COLO668 (cell line): ENCODE data around the gene TSPAN14.
"Not testable (repeated sequence)": the region's sequence is repeated elsewhere in the genome, so short reads cannot be mapped to it uniquely, and the experiment has no call there.

Experiments
- DNase-seq: peaks from one replicate; lab custom pipeline; 2025; ENCODE audit not compliant: unreplicated experiment; lab: John Stamatoyannopoulos, UW

TSPAN14 gene

DNA sequence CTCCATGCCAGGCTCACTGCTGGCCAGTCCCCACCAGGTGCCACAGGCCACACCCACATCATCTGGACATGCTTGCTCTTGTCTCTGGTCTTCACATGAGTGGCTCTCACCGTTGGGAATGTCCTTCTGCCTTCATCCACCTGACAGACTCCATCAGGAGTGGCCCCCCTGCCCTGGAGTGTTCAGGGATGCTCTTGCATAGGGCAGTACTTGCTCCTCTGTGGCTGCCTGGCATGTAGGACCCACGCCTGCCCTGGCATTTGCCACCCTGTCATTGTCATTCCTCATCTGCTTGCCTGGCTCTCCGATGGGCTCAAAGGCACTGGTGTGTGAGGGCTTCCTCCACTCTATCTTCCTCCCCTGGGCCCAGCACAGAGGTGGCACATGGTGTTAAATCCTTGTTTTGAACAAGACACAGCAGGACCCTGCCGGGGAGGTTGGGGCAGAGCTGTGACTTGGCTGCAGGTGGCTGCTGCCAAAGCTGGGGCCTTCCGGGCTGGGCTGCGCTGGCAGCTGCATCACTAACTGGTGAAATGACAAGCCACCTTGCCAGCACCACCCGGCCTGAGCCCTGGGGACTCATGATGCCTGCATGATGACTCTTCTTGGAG is 85.4 kb downstream of the TSPAN14 start:
- DNase-seq, result no peak

DNA sequence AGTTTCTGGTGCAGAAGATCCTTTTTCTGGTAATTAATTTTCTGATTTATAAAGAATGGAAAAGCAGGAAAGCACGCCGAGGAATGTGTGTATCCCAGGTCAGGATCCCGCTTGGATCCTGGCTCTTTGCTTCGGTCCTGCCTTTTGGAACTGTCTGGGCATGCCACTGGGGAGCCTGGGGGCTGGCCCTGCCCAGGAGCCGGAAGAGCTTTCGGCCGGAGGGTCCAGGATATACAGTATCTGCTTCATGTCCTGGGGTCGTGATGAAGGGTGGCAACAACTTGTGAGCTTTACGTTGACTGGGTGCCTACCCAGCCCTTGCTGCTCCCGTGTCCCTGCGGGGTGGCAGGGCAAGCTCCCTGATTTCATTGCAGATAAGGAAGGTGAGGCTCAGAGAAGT is 86.0 kb downstream of the TSPAN14 start:
- no peak for DNase-seq

DNA sequence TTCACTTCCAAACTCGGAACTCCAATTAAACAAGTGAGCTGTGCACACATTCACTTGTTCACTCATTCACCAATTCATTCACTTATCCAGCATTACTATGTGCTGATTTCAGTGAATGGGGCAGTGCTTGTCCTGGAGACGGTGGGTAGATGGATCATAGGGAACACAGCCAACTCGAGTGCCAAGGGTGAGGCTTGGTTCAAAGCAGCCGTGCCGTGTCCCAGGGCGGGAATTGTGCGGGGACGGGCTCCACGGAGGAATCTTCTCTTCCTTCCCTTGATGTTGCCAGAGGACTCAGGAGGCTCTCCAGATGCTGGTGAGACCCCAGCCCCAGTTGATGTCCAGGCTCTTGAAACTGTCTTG is 86.5 kb downstream of the TSPAN14 start:
- DNase-seq, result no peak

DNA sequence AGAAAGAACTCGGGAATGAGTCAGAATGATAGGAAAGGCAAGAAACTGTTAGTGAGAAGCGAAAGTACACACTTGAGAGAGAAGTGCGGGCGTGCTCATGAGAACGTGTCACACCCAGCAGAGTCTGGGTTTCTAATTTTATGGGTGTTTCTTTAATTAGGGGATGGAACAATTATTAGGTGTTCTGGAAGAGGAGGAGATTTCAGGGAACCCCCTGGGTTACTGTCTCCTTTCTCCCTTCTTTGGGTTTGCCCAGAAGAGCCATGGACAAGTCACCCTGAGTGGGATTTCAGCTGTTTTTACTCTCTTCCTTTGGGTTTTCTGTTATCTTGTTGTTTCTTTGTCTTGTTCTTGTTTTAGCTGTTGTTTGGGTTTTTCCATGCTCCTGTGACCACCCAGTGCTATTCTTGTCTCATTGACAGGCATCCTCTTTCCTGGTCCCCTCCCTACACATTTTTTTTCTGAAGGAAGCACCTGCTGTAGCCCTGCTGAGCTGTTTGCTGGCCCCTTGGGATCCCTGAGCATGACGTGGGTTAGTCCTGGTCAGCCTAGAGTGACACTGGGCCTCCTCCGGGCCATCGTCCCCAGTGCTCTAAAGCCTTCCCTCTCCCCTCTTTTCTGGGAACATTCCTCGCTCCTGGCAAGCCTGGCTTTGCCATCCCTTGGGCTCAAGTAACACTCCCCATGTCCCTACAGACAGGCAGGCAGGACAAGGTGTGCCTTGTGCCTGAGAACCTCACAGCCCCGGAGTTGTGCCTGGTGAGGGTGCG is 87.1 kb downstream of the TSPAN14 start:
- DNase-seq, result no peak

DNA sequence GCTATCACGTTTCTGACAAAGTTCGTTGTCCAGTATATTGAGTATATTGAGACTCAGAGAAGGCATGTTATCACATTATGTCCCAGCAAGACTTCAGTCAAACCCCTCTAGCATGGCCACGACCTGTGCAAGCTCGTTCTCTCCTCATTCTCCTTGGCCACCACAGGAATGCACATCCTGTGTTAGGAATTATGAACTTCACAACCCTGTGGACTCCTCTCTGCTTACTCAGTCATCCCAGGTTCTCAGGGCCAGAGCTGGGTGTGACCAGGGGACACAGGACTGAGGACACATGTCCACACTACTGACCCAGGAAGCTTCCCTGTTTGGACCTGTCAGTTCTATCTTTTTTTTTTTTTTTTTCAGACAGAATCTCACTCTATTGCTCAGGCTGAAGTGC is 87.9 kb downstream of the TSPAN14 start:
- no peak for DNase-seq

DNA sequence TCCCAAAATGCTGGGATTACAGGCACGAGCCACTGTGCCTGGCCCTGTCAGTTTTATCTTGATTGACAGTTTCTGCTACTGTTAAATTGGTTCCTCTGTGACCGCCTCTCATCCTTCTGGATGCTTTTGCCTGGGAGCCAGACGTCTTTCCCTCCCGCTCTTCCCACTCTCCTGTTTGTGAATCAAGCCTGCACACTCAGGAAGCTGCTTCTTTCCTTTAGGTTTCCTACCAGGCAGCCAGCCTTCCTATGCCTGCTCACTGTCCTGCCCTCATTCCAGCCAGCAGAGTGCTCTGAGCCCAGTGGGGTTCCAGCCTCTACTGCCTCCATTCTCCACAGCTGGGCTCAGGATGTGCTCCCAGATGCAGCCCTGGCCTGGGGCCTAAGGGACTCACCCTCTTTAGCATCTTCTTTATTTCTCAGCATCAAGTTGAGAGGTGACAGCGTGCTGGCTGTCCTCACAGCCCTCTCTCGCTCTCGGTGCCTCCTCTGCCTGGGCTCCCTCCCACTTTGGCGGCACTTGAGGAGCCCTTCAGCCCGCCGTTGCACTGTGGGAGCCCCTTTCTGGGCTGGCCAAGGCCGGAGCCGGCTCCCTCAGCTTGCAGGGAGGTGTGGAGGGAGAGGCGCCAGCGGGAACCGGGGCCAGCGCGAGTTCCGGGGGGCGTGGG is 88.7 kb downstream of the TSPAN14 start:
- DNase-seq, result no peak

DNA sequence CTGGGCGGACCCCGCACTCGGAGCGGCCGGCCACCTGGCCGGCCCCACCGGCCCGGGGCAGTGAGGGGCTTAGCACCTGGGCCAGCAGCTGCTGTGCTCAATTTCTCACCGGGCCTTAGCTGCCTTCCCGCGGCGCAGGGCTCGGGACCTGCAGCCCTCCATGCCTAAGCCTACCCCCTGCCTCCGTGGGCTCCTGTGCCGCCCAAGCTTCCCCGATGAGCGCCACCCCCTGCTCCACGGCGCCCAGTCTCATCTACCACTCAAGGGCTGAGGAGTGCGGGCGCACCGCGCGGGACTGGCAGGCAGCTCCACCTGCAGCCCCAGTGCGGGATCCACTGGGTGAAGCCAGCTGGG is 89.2 kb downstream of the TSPAN14 start:
- DNase-seq, result not testable (repeated sequence)

DNA sequence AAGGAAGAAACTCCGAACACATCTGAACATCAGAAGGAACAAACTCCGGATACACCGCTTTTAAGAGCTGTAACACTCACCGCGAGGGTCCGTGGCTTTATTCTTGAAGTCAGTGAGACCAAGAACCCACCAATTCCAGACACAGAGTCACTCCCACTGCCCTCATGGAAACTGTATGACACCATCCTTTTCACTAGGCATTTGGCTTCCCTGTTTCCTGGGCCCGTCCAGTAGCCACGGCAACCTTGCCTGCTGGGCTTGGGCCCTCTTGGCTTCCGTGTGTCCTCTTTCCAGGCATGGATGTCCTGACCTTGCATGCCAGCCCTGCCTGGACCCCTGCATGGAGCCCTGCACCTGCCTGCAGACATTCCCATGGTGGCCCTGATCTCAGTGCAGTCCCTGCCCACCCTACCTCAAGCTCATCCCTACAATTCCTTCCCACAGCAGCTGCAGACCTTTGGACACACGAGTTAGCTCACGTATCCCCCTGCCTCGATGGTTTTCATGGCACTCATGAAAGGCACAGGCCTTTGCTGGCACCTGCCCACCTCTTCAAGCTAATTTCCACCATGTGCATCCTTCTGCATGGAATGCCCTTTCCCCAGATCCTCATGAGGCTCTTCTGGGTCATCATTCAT is 90.3 kb downstream of the TSPAN14 start:
- no peak for DNase-seq

DNA sequence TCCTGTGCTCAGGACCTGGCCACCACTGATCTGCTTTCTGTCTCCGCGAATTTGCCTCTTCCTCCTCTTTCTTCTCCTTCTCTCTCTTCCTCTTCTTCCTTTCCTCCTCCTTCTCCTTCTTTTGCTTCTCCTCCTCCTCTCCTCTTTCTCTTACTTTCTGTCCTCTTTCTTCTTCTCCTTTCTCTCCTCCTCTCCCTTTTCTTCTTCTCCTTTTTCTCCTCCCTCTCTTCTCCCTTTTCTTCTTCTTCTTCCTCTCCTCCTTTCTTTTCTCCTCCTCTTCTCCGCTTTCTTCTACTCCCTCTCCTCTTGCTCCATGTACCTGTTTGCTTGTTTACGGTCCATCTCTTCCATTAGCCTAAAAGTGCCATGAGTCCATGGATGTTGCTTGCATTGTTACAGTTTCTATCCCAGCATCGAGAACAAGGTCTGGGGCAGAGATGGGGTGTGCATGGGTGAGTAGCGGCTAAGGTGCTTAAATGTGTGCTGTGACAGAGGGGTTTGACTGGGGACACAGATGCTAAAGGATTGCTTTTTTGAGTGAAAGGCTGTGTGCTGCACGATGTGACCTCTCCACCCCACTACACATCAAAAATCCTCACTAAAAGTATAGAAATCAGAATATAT is 91.3 kb downstream of the TSPAN14 start:
- no peak for DNase-seq

DNA sequence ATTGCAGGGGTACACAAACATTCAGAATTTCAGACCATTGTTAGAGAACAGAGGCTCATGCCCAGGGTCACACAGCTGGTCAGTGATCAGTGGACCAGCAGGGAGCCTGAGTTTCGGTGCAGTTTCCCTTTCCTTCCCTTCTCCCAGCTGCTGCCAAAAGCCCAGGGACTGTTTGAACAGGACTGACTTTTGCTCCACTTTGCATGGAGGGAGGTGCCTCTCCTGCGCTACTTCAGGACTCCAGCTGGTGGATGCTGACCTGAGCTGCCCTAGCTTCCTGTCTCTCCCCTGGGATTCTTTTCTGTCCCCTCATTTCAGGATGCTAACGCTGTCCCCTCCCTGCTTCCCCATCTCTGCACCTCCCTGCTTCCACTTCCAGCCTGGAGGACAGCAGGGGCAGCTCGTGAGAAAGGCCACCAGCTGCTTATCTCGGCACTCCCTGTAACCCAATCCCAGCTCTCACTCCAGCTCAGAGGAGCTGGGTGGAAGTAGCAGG is 98.1 kb downstream of the TSPAN14 start:
- peak; percentile 43 for DNase-seq

DNA sequence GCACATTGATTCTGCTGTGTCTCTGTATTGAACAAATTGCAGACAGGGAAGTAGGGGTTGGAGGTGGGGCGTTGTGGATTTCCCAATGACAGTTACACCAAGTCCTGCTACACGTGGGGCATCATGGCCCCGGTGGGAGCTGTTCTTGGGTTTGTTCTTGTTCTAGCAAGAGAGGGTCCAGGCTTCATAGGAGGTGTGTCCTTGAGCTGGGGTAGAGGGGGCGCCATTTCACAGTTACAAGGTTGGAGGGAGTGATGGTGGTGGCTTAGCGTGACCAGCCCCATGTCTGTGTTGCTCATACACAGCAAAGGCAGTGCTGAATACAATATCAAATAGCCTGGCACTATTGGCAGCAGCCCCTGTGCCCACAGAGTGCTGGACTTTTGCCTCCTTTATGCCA is 99.3 kb downstream of the TSPAN14 start:
- DNase-seq, result no peak

DNA sequence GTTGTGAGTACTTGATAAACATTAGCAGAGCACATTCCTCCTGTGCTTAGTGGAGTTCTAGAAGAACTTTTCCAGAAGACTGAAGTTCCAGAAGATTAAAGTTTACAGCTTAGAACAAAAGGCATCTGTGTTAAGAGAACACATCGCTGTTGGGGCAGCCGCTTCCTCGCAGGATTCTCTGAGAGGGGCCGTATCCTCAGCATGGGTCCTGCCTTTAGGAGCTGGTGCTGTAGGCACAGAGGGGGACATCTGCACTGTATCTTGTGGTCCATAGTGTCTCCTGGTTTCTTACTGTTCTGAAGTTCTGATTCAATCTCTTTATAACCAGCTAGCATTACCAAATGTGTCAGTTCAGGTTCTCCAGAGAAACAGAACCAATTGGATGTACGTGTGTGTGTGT is 99.9 kb downstream of the TSPAN14 start:
- DNase-seq, result no peak

DNA sequence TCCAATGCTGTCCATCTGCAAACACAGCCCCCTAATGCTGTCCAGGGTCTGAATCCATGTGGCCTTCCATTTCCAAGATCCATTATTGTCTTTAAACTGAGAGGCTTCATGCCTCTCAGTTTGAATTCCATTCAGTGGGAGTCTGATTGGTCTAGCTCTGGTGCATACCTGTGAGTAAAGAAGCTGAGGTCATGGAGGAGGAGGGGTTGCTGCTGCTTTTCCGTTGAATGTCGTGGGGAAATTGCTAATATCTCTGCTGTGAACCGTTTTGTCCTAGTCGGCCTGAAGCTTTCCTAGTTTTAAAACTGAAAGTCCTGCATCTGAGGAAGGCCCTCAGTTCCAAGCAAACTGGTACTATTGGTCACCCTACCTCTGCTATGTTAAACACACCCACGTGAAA is 101.3 kb downstream of the TSPAN14 start:
- no peak for DNase-seq

DNA sequence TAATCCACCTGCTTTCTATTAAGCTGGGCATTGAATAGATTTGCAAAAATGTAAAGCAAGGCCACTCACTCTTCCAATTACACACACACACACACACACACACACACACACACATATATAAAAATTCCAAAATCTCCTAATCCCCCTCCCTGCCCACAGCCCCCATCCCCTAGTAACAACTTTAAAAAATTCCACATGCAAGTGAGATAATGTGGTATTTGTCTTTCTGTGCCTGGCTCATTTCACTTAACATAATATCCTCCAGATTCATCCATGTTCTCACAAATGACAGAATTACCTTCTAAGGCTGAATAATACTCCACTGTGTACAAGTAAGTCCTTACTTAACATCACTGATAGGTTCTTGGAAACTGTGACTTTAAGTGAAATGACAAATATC is 107.8 kb downstream of the TSPAN14 start:
- DNase-seq, result no peak

DNA sequence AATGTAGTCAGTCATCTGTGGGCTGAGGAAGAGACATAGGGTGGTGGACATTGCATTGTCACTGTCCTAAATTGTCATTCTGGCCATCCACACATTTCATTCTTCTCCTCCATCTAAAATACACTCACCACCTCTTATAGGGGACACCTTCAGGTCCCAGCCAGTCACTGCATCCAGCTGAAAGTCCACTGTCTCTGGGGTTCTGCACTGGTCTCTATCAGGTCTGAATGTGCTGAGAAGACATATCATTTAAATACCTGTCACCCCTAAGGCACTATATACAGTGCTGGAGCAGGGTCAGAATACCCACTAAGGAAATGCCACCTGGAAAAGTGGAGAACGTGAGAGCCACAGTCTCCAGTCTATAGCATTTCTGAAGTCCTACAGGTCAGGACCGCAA is 113.2 kb downstream of the TSPAN14 start:
- no peak for DNase-seq

DNA sequence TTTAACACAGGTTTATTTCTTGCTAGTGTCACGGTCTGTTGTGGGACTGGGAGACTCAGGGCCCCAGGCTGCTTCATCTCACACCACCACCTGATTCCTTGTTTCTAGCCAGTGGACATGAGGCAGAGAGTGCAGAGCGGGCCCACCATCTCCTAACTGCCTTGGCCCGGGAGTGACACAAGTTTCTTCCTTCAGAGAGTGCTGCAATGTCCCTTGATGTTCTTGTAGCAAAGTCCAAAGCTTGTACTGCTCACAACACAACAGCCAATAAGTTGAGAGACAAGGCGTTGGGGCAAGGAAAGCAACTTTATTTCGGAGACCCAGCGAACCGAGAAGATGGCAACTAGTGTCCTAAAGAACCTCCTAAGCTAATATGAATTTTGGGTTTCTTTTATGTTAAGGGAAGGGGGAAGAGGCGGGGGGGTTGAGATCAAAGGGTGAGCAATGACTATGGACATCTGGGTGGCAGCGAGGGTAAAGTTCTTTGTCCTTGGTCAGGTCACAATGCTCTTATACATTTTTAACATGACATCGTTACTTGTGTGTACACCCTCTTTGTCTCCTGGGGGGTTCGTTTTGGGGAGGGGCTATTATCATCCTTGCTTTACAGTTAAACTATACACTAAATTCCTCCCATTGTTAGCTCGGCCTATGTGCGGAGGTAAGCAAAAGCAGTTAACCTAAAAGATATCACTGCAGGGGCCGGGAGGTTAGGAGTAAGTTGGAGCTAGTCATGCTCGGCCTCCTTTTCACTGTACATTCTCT is 115.2 kb downstream of the TSPAN14 start:
- no peak for DNase-seq

DNA sequence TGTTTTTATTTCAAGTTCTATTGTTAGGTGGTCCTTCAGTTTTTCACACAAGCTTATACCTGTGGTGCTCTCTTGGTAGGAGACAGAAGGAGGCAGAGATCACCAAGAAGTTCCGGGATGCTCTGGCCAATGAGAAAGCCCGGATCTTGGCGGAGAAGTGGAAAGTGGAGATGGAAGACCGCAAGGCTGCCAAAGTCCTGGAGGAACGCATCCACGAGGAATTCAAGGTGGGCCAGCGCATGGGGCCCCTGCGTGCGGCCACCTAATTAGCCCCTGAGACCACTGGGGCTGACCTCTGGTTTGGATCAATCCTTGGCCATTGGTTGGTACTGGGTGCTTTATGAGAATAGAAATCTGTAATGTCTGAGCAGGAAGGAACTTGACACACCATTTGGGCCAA is 117.2 kb downstream of the TSPAN14 start:
- no peak for DNase-seq

DNA sequence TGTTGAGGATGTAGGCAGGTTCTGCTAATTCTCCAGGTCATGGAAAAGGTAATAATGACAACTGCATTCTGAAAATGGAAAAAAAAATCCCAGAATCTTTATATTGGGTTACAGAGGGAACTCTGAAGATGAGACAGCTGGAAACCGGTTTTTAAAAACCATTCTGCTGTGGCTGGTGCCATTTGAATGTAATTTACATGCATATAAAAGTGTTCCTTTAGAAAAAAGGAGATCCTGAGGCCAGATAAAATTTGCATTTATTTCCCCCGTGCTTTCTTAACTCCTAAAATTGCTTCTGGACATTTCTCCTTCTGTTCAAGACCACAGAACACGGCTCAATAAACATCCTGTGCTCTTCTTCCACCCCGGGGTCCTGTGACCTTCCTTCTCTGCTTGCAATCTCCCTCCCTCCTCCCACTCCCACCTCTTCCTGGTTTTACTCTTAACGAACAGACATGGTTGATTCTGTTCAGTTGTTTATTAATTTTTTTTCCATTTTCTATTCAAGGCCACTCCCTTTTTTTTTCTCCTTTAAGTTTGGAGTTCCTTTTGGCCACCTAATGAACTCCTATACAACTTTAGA is 125.2 kb downstream of the TSPAN14 start:
- DNase-seq, result no peak

DNA sequence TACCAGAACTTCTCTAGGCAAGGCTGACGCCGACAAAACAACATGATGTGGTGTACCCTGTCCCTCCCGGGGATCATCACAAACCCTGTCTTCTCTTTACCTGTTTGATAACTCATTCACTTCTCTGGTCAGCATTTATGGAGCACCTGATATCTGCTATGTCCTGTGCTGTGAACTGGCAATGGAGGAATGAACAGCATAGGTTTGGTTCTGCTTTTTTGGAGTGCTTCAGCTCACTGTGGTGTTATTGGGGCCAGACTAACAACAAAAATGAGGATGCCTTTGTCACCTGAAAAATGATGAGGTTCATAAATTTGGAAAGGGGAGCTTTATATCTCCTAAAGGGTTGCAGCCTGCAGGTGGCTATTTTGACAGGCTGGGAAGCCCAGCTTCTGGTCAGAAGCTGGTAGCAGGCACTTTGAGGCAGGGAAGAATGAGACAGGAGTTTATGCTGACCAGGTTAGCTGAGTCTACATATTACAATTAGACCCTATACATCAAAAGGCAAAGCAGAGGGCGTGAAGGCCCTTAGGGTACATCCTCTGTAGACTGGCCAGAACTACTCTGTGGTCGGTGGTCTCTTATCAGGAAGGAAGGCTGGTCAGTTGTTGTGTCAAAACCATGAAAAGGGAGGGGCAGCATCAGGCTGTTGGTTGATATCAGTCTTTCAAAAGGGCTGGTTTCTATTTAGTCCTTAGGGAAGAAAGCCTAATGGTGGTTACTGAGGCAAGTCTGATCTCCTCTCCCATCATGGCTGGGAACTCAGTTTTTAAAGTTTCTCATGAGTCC is 125.9 kb downstream of the TSPAN14 start:
- no peak for DNase-seq
